Erythroblast (primary cell): ENCODE data around the gene STX8.

Experiments
- GATA1 ChIP-seq: IDR thresholded peaks from 2 replicates; pipeline ENCODE4 v1.6.1; 2011; ENCODE audit warnings: low read depth, mild to moderate bottlenecking, control low read depth, low read length, moderate library complexity
- POLR2A ChIP-seq: IDR thresholded peaks from 2 replicates; pipeline ENCODE4 v1.6.1; 2011; ENCODE audit warnings: mild to moderate bottlenecking, low read length

- TF ChIP-seq POLR2A (no peak), GATA1 (no peak)
Measured at GRCh38 chr17:9457005-9457404, 118.6 kb downstream of the STX8 start.
